Motor neuron (in vitro differentiated cells): ENCODE measurements around the gene UBE2C. TPM values are rescaled to one million over a fixed set of nuclear protein-coding genes. Genes with fewer than 3 reads are reported as not detected.
"Not testable (repeated sequence)": the region's sequence is repeated elsewhere in the genome, so short reads cannot be mapped to it uniquely, and the experiment has no call there.

Experiments
- ATAC-seq, 8 experiments: fragments of 200-7000 bp; cut with Tn5 transposase; replicated peaks in 6 of 8; 2 replicates each; pipeline ENCODE4 v1.8.0; 2021; ENCODE audit warnings: mild to moderate bottlenecking in 8 of 8, moderate library complexity in 8 of 8
- H3K27ac ChIP-seq, 2 donors: fragments of 250-450 bp; sonication (Bioruptor Pico); 2 replicates each; pipeline ENCODE4 v1.9.0; 2021; ENCODE audit warnings: antibody characterized with exemption in 2 of 2, mild to moderate bottlenecking in 2 of 2, moderate library complexity in 1 of 2
- H3K4me1 ChIP-seq, 2 donors: fragments of 250-450 bp; sonication (Bioruptor Pico); replicated peaks in 1 of 2; 2 replicates each; pipeline ENCODE4 v1.6.1; 2021; ENCODE audit warnings: antibody characterized with exemption in 2 of 2, mild to moderate bottlenecking in 2 of 2, moderate library complexity in 1 of 2
- H3K4me3 ChIP-seq, 5 donors: fragments of 250-450 bp; sonication (Bioruptor Pico); 2 replicates each; pipeline ENCODE4 v1.9.0; 2021; ENCODE audit warnings: antibody characterized with exemption in 5 of 5, mild to moderate bottlenecking in 5 of 5, moderate library complexity in 4 of 5
- WGBS, 10 experiments: fragments of 450-650 bp; shearing (Covaris generic); methylation state at CpG; one replicate each; pipeline ENCODE4 v1.0.0; 2022; 5-methylcytosine and 5-hydroxymethylcytosine counted together
- in situ Hi-C, 9 experiments: fragments of 400-800 bp; cut with MboI; loops; one replicate each; pipeline ENCODE4 v1.15.0; 2021; ENCODE audit warnings: low sequenced_read_pairs in 9 of 9, low pct_unique_long_range_greater_than_20kb in 2 of 9; ENCODE audit not compliant: unreplicated experiment in 9 of 9
- total RNA-seq, 8 experiments: library from RNA; unstranded; fragments of 300-600 nt; gene quantifications; 2 replicates each; pipeline versions ENCODE4 v1.2.3 to v1.2.4, GENCODE V29; 2022

The UBE2C gene
- total RNA-seq, 8 experiments from 2014 or later, result 0.87 to 230 (median 9.7) TPM

DNA sequence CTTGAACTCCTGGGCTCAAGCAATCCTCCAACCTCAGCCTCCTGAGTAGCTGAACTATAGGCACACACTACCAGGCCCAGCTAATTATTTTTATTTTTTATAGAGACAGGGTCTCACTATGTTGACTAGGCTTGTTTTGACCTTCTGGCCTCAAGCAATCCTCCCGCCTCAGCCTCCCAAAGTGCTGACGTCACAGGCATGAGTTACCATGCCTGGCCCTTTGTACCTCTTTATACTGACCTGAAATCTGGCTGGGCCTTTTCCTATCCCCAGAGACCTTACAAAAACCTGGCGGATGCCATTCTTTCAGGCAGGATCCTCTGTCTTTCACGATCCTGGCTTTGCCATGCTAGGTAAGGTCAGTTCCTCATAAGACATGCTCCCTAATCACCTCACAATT lies 32.3 kb upstream of the UBE2C start:
- H3K4me3 ChIP-seq, result no peak overlapping the region
- 40 to 100% (median 83%) methylated on average over 1 to 3 of the region's 4 CpGs; no CpG with 5 or more reads in 4 of the 10 experiments for WGBS, 10 experiments
- H3K27ac ChIP-seq, result no peak overlapping the region
- no peaks in the 10 kb centered on the region for H3K4me1 ChIP-seq
- ATAC-seq, result no peak
- in situ Hi-C loops, result no loop called here

DNA sequence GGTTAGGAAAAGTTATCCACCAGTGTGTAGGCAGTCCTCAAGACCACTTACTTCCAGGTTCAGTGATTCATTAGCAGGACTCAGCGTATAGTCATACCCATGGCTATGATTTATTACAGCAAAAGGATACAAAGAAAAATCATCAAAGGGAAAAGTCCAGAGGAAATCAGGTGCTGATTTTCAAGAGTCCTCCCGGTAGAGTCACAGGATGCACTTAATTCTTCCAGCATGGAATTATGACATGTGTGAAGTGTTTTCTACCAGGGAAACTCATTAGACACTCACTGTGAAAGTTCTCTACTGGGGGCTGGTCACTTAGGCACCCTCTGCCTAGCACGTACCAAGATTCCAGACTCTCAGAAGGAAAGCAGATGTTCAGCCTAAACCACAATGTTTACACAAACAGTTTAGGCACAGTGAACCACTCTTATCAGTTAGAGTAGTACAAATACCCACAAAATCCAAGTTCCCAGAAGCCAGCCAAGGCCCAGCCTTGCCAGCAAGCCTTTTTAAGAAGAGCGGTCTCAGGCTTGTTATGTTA lies 31.0 kb upstream of the UBE2C start:
- no peaks in the 10 kb centered on the region for H3K4me1 ChIP-seq
- H3K4me3 ChIP-seq, result no peak overlapping the region
- no peak for ATAC-seq
- in situ Hi-C loops, result no loop called here
- H3K27ac ChIP-seq, result no peak overlapping the region
- 29 to 94% (median 73%) methylated on average over 1 to 4 of the region's 4 CpGs; no CpG with 5 or more reads in 1 of the 10 experiments for WGBS, 10 experiments

DNA sequence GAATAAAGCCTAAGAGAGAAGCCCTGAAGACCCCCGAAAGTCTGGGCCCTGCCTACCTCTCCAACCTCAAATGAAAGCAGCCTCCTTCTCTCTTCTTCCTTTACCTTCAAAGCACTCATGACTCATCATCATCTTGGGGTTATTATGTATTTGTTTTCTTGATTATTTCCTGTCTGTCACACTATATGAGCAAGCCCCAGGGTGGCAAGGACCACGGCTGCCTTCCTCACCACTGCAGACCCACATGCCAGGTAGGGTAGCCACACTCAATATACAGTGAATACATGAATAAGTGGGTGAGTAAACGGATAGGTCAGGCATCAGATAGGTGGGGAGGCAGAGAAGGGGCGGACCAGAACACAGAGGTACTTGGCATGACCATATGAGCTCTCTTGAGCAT lies 29.6 kb upstream of the UBE2C start:
- ATAC-seq, result no peak
- in situ Hi-C loops, result no loop called here
- no peak overlapping the region for H3K4me3 ChIP-seq

DNA sequence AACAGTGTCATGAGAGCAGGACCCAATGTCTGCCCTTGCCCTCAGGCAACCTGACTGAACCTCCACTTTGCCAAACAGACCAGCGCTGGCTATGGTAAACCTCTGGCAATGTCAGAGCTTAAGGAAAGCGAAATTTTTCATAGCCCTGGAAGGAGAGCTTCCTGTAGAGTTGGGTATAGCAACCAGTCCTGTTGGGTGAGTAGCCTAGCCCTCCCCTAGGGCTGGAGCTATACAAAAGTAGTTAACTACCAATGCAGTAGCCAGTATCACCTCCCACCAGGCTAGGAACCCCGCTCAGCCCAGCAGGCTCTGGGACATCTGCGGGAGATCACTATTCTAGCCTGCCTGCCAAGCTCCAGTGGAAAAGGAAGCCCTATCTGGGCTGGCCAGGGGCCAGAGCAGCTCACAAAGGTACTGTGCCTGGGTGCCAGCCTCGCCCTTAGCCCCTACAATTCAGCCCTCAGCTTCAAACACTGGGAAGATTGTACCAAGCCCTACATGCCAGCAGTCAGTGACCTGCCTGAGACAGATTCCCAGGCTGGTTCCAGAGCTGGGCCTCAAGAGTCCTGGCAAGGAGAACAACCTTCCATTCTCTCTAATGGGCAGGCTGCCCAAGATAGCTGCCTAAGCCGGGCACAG lies 28.7 kb upstream of the UBE2C start:
- H3K27ac ChIP-seq, result no peak overlapping the region
- WGBS, 10 experiments, result 67 to 93% (median 72%) methylated on average over 1 to 4 of the region's 6 CpGs; no CpG with 5 or more reads in 4 of the 10 experiments
- in situ Hi-C loops, result no loop called here
- H3K4me1 ChIP-seq, result no peaks in the 10 kb centered on the region
- ATAC-seq, result no peak
- no peak overlapping the region for H3K4me3 ChIP-seq

More for the DNA sequence above, 29.6 kb upstream of the UBE2C start:
- H3K4me1 ChIP-seq, result no peaks in the 10 kb centered on the region
- H3K27ac ChIP-seq, result no peak overlapping the region
- WGBS, 10 experiments, result 67 to 86% (median 76%) methylated on average over 1 to 4 of the region's 4 CpGs; no CpG with 5 or more reads in 4 of the 10 experiments

DNA sequence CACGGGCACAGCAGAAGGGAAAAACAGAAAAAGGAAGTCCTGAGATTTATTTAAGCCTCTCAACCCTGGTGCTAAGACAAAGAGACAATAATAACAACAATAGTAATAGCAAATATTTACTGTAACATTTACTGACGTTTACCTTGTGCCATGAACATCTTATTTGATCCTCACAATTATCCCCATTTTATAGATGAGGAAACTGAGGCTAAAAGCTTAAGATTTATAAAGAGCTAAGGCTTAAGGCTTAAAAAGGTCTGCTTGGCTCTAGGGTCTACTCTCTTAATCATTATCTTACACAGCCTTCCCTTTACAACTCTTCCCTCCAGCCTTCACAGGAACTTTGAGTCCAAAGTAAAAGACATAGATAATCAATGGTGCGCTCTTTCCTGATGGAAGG lies 24.1 kb upstream of the UBE2C start:
- Histone ChIP-seq H3K4me1 (peaks cover 4 to 8% of the 10 kb centered on the region in 2 donors), H3K4me3 (no peak overlapping the region), H3K27ac (no peak overlapping the region)
- ATAC-seq, result no peak
- 45 to 75% (median 57%) methylated on average over 1 to 3 of the region's 3 CpGs; no CpG with 5 or more reads in 1 of the 10 experiments for WGBS, 10 experiments
- in situ Hi-C loops, result no loop called here

DNA sequence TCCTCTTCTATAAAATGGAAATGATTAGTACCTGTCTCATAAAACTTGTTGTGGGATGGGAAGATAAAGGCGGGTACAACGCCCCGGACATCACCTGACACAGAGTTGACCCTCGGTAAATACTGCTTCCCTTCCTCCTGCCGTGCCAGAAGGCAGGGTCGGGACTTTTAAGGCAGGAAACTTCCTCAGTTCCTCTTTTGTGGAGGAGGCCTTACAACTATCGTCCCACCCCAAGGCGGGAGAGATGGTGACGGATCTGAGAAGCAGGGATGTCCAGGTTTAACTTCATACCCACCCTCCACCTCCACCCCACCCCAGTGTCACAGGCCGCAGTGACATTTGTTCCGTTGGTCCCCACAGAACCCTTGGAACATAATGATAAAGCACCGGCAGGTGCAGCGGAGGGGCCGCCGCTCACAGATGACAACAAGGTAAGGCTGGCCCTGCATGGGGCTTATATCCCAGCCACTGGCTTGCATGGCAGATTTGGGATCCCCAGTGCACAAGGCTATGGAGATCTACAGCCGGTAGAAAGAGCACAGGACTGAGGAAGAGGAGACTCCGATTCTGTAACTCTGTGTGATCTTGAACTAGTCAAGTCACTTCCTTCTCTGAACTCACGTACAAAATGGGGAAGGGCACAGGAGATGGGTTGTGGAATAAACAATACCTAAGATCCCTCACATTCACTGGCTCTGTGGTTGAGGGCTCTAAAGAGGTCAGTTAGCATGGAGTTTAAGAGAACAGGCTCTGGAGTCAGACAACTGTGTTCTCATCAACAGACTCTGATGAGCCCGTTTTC lies 19.9 kb upstream of the UBE2C start:
- Histone ChIP-seq H3K27ac (peak overlapping the region; percentile 85 to 95), H3K4me3 (peak overlapping the region; percentile 86 to 100 (median 95)), H3K4me1 (peaks cover 4 to 8% of the 10 kb centered on the region in 2 donors)
- in situ Hi-C loops, result no loop called here
- no peak for ATAC-seq
- 12 to 68% (median 28%) methylated on average over 2 to 11 of the region's 19 CpGs; no CpG with 5 or more reads in 2 of the 10 experiments for WGBS, 10 experiments

DNA sequence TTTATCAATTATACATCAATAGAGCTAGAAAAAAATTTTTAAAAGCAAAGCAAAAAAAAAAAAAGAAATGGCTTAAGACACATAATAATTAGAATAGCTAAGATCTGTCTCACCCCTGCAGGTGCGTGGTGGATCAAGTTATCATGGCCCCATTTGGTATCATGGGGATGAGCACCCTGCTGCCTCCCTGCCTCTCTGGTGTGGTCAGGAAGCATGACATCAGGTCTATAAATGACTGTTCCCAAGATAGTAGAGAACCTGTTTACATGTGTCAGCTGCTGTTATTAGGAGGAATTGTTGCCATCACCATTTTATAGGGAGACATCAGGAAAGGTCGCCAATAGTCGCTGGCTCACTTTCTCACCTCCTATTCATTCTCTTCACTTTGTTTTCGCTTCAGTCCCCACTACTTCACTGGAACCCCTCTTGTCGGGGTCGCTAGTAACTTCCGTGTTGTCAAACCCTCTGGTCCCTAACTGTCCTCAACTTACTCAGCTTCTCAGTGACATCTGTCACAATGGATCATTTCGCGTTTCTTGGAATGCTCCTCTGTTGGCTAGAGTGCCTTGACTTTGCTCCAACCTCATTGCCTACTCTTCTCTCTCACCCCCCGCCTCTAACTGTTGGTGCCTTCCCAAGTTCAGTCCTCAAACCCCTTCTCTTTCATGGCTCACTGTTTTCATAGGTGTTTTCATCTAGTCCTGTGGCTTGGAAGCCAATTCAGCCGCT lies 15.9 kb upstream of the UBE2C start:
- no peak for ATAC-seq
- WGBS, 10 experiments, result 87 to 100% (median 96%) methylated on average over 3 to 11 of the region's 11 CpGs; no CpG with 5 or more reads in 1 of the 10 experiments
- peaks cover under 1 to 6% of the 10 kb centered on the region in 2 donors for H3K4me1 ChIP-seq
- no peak overlapping the region for H3K27ac ChIP-seq
- in situ Hi-C loops, result no loop called here
- no peak overlapping the region for H3K4me3 ChIP-seq

DNA sequence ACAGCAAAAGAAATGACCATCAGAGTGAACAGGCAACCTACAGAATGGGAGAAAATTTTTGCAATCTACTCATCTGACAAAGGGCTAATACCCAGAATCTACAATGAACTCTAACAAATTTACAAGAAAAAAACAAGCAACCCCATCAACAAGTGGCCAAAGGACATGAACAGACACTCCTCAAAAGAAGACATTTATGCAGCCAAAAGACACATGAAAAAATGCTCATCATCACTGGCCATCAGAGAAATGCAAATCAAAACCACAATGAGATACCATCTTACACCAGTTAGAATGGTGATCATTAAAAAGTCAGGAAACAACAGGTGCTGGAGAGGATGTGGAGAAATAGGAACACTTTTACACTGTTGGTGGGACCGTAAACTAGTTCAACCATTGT lies 14.9 kb upstream of the UBE2C start:
- in situ Hi-C loops, H3K4me3 ChIP-seq, ATAC-seq, H3K27ac ChIP-seq, H3K4me1 ChIP-seq: not testable (repeated sequence)
- no CpG with 5 or more reads among the region's 1 CpG for WGBS, 10 experiments

DNA sequence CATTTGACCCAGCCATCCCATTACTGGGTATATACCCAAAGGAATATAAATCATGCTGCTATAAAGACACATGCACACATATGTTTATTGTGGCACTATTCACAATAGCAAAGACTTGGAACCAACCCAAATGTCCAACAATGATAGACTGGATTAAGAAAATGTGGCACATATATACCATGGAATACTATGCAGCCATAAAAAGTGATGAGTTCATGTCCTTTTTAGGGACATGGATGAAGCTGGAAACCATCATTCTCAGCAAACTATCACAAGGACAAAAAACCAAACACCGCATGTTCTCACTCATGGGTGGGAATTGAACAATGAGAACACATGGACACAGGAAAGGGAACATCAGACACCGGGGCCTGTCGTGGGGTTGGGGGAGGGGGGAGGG lies 14.5 kb upstream of the UBE2C start:
- H3K4me1 ChIP-seq, ATAC-seq, H3K27ac ChIP-seq, H3K4me3 ChIP-seq, in situ Hi-C loops: not testable (repeated sequence)
- no CpG with 5 or more reads among the region's 3 CpGs for WGBS, 10 experiments

DNA sequence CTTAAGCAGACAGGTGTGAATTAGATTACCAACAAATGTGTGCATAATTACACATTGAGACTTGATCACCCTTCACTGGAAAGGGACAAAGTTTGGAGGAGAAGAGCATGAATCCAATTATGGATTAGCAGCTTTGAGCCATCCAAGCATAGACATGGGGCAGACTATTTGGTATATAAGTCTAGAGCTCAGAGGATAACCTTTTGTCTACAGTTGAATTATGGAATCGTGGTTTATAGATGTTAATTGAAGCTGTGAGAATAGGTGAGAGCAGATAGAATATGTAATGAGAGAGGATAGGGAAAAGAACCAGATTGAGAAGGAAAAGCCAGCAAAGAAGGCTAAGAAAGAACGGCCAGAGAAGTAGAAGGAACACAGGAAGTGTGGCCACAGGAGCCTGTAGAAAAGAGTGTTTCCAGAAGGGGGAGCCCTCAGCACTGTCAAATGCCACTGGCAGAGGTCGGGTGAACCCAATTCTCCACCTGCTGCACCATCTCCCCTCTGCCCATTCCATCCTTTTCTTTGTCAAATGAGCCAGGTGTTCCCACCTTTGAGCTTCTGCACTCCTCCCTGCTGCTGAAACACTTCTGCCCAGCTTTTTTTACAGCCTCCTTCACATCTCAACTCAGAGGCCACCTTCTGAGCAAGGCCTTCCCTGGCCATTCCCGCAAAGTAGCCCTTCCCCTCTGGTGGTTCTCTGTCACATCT lies 13.4 kb upstream of the UBE2C start:
- Histone ChIP-seq H3K4me1 (no peaks in the 10 kb centered on the region), H3K27ac (no peak overlapping the region), H3K4me3 (no peak overlapping the region)
- ATAC-seq, result peak in 6 of 8 experiments; percentile 36 to 96 (median 81)
- 0 to 67% (median 32%) methylated on average over 1 to 4 of the region's 4 CpGs; no CpG with 5 or more reads in 1 of the 10 experiments for WGBS, 10 experiments
- in situ Hi-C loops, result no loop called here

DNA sequence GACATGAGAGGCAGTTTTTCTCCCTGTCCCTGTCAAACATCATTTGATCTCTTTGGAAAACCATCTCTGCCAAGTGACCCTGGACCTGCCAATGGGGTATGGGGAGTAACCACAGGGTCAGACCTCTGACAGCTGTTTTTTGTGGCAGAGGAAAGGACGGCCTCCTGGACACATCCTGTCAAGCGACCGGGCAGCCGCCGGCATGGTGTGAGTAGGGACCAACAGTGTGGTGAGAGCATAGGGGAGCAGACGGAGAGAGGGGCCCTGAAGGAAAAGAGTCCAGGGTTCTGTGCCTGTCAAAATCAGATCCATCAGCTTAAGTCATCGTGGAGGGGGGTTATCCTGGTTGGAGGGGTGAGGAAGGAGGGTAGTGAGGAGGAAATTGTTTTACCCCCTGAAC lies 10.6 kb upstream of the UBE2C start:
- H3K4me1 ChIP-seq, result no peaks in the 10 kb centered on the region
- 83 to 100% (median 84%) methylated on average over 1 to 6 of the region's 7 CpGs; no CpG with 5 or more reads in 5 of the 10 experiments for WGBS, 10 experiments
- H3K27ac ChIP-seq, result no peak overlapping the region
- no peak for ATAC-seq
- in situ Hi-C loops, result no loop called here
- H3K4me3 ChIP-seq, result no peak overlapping the region

DNA sequence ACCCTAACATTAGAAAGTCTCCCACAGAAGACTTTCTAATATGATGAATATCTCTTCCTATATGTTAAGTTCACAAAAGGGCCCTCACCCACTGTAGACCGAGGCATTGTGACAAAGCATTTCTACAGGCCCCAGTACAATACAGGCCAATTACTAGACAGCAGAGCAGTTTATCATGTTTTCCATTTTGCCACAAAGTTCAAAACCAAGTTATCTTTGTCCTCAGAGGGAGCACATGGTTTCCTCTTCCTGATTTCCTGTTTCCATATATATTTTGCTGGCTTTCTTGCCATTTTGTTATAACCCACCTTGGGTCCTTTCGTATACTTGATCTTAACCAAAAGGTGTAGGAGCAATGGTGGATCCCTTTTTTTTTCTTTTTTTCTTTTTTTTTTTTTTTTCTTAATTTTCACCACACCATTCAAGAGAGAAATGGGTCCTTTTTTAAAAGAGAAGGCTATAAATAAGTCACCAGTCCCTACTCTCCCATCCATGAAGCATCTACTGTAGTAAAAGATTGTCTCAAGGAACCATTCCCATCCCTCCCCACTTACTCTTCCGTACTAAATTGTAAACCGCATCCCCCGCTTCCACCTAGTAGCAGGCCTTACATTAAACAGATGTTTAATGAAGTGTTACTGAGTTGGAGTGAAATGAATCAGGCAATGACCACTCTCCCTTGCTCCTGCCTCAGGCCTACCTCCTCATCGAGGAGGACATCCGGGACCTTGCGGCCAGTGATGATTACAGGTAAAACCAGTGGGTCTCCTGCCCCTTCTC lies 2.1 kb upstream of the UBE2C start:
- no peak for ATAC-seq
- 43 to 100% (median 96%) methylated on average over 2 to 8 of the region's 8 CpGs for WGBS, 10 experiments
- H3K4me3 ChIP-seq, result no peak overlapping the region
- H3K27ac ChIP-seq, result no peak overlapping the region
- in situ Hi-C loops, result no loop called here
- peaks cover 0 to 6% of the 10 kb centered on the region in 2 donors for H3K4me1 ChIP-seq
